ENCODE data around the gene ETV6.

- TF ChIP-seq POLR2A (IDR thresholded peaks at IDR 0.05) (no peak), CTCF (IDR thresholded peaks at IDR 0.05) (no peak)
Observed at GRCh38 chr12:11798856-11799501, 149.5 kb downstream of the ETV6 start.
